Stimulated activated CD4-positive, alpha-beta T cell treated with anti-CD3 and anti-CD28 coated beads, Interleukin-2, amount 100 ng/mL, for 4 hours (primary cell): ENCODE data around the gene EFNA2.
A peak's percentile ranks its signal among the peaks of the same experiment; 100 is the strongest.

Source experiments
- DNase-seq: peaks from one replicate; pipeline ENCODE4 v3.0.0-alpha.2; 2020; ENCODE audit warnings: low read depth

Gene EFNA2

DNA sequence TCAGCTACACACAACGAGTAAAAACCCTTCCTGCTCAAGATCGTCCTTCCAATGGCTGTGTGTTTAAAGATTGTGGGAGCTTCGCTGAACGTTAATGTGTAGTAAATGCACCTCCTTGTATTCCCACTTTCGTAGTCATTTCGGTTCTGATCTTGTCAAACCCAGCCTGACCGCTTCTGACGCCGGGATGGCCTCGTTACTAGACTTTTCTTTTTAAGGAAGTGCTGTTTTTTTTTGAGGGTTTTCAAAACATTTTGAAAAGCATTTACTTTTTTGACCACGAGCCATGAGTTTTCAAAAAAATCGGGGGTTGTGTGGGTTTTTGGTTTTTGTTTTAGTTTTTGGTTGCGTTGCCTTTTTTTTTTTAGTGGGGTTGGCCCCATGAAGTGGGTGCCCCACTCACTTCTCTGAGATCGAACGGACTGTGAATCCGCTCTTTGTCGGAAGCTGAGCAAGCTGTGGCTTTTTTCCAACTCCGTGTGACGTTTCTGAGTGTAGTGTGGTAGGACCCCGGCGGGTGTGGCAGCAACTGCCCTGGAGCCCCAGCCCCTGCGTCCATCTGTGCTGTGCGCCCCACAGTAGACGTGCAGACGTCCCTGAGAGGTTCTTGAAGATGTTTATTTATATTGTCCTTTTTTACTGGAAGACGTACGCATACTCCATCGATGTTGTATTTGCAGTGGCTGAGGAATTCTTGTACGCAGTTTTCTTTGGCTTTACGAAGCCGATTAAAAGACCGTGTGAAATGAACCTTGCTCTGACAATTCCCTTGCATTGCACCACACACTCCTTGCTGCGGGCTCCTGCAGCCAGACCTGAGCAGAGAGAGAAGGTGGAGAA is 13.0 kb upstream of the EFNA2 start:
- DNase-seq = no peak

DNA sequence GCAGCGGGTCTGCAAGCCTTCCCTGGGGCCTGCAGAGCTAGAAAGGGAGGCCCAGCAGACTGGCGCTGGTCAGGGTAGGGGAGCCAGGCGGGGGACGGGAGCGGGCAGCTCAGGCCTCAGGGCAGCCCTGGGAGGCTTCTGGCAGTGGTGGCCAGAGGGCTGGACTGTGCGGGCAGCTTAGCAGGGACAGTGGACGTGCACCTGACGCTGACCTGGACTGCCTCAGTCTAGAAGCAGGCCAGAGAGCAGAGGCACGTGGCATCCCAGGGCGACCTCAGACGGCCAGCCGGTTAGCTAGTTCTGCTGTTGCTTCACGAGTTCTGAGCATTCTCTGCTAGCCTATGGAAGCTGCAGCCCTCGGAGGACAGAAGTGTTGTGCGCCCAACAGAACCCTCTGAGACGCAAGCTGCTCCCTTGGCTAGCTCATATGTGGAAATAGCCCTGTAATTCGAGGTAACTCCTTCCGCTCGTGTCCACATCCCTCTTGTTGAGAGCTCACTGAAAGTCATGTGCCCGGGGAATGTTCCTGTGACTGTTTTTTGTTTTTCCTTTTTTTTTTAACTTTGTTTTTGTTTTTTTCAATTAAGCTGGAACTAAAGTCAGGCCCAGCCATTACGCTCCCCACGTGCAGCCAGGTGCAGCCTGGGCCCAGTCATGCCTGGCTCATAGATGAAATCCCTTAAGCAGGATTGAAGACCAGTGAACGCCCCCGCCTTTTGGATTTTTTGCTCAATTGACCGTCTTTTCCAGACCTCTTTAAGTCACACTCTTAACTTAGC is 12.2 kb upstream of the EFNA2 start:
- DNase-seq = no peak

DNA sequence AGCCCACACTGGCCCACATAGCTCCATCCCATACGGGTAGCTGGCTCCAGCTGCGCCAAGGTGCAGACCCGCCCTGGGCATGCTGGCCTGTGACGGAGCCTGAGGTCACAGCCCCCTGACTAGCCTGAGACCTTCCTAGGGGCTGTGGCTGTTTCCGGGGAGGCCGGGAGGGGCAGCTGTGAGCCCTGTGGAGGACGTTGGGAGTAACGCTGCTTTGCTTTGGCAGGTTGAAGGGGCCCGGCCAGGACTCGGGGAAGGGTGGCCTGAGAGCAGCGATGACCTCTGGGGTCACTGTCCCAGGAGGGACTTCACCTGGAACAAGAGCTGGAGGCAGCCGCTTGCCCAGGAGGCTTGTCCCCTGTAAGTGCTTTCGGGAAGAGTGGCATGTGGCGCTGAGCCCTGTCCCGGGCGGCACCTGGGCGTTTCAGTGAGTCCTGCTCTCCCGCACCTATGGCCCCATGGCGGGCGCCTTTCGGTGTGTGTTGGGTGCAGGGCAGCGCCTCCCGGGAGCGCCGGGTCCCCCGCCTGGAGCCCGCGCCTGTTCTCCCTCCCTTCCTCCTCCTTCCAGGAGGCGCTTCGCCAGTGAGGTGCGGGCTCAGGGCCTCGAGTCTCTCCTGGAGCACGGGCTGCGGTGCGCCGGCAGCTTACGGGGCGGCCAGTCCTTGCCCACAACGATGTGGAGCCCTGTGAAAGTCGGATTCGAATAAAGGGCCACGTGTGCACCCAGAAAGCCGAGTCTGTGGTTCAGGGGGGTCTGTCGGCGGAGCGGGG is 11.4 kb upstream of the EFNA2 start:
- DNase-seq = no peak

DNA sequence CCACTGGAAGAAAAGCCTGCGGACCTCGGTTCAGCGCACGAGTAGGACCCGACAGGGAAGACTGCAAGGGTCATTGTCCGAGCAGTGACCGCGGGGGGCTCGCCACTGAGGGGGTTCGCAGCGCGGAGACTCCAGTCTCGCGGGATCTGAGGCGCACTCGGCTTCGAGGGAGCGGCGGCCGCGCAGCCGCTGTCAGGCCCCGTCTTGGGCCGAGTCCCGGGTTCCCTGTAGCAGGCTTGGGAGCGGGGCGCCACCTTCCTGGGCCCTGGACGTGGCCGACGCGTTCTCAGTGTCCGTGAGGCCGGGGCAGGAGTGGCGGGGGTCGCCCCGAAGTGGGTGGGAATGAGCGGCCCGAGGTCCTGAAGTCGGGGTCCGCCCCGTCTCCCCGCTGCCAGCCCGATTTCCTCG is 10.8 kb upstream of the EFNA2 start:
- DNase-seq = no peak

DNA sequence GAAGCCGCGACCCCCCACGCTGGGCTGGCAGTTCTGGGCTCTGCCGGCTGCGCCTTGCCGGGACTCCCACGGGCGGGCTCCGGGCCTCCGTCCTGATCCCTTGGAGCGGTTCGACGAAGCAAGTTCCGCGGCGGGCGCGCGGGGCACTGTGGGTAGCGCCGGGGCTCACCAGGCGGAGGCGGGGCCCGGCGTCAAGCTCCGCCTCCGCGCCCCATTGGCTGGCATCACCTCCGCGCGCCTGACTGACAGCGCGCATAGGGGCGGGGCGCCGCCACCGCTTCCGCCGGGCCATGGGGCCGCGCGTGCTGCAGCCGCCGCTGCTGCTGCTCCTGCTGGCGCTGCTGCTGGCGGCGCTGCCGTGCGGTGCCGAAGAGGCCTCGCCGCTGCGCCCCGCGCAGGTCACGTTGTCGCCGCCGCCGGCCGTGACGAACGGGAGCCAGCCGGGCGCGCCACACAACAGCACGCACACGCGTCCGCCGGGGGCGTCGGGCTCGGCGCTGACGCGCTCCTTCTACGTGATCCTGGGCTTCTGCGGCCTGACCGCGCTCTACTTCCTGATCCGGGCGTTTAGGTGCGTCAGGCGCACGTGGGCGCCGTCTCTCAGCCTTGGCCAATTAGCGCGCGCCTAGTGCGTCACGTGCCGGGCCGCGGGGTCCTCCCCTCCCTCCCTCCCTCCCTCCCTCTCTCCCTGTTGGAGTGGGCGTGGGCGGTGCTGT is 10.3 kb upstream of the EFNA2 start, which contains the start of gene FAM174C:
TSS of gene FAM174C (plus strand) at position 271 of the 716 bp plus-strand sequence. CDS start at position 291, 20 bp downstream.
- DNase-seq = peak; percentile 98

DNA sequence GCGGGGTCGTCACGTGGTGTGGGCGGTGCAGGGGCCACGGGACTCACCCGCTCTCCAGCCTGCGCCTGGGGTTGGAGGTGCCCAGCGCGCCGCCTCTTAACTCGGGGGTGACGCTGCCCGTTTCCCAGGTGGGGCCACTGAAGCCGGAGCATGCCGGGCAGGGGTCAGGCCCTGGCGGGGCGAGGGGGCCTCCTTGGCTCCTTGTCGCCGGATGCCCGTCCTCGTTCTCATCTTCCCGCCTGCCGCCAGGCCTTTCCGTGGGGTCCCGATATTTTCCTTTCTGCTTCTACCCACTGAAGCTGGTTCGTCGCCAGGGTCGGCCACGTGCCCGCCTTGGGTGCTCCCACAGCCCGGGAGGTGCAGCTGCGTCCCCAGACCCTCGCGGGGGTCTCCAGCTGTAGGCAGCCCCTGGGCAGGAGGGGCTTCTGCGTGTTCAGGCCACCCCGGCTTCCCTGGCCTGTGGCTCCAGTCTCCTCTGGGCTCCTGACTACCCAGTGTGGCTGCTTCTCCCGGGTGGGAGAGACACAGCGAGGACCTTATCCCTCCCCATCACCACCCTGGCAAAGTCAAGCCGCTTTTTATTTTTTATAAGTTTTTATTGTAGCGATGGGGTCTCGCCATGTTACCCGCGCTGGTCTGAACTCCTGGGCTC is 9.6 kb upstream of the EFNA2 start:
- DNase-seq = no peak

DNA sequence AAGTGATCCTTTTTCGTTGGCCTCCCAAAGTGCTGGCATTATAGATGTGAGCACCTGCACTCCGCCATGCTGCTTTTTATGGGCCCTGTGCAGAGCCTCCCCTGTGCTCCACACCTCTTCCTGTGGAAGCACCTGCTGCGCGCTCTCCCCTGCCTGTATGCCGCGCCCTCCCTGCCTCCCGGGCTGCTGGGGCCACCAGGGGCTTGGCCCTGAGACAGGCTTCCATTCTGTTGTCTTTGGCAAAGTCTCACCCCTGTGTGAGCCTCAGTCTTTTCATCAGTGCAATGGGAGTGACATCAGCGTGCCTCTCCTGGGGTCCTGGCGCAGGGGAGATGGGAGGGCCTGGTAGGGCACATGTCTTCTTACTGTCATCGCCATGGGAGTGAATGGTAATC is 9.0 kb upstream of the EFNA2 start:
- DNase-seq = no peak

DNA sequence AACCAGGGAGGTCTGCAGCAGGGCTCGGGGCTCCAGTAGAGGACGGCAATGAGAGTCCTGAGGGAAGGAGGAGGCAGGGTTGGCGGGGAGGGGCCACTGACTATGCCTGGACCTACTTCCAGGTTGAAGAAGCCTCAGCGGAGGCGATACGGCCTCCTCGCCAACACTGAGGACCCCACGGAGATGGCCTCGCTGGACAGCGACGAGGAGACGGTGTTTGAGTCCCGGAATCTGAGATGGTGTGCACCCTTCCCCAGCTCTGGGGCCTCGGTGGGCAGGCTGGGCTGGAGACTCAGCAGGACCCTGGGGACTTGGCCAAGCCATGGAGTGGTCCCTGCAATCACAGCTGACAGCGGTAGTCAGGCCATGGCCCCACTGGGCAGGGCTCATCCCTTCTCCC is 8.6 kb upstream of the EFNA2 start:
- no peak for DNase-seq

DNA sequence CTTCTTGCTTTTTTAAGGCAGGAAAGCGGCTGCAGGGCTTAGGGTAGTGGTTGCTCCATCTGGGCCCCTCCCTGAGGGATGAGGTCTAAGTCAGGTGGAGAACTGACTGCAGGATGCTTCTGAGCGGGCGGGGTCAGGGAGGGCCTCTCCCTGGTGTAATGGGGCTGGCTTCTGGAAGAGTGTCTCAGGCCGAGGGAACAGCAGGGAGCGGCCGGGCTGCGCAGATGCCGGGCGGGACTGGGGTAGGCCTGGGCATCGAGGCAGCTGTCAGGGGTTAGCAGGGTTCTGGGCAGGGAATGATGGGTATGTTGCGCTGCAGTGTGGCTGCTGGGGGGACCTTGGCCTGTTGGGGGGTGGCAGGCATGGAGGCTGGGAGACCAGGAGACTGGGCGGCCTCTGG is 7.6 kb upstream of the EFNA2 start:
- no peak for DNase-seq

DNA sequence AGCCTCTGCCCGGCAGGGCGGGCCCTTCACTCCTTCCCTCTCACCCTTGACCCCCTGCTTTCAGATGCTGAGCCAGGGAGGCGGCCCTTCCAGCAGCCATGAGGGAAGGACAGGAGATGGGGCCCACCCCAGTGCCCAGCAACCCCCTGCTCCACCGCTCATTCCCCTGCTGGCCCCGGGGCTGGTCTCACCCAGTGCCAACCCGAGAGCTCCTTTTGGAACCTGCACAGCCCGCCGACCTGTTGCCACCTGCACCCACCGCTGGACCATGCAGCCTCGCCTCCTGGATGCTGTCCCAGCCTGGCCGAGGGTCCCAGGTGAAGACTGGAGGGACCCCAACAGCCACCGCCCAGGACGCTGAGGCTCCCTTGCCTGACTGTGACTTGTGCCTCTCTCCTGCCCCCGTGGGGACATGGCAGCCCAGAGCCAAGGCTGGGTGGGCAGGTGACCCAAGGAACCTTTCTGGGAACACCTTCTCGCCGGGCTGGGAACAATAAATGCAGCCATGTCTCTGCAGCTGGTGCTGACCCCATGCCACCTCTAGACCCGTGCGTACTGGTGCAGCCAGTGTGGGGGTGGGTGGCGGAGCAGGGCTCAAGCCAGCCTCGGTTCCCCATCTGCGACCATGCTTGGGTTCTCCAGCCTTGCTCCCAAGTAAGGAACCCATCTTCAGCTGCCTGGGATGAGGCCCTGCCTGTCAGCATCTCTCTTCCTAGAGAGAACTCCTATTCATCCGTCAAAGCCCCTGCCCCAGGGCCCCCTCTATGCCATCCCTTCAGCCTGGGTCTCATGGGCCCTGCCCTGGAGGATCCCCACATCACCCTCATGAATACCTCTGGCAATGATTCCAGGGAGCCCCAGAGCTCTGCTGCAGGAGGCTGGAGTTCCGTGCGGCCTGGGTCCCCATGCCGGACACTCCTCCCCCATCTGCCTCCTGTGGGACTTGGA is 6.7 kb upstream of the EFNA2 start:
- no peak for DNase-seq

DNA sequence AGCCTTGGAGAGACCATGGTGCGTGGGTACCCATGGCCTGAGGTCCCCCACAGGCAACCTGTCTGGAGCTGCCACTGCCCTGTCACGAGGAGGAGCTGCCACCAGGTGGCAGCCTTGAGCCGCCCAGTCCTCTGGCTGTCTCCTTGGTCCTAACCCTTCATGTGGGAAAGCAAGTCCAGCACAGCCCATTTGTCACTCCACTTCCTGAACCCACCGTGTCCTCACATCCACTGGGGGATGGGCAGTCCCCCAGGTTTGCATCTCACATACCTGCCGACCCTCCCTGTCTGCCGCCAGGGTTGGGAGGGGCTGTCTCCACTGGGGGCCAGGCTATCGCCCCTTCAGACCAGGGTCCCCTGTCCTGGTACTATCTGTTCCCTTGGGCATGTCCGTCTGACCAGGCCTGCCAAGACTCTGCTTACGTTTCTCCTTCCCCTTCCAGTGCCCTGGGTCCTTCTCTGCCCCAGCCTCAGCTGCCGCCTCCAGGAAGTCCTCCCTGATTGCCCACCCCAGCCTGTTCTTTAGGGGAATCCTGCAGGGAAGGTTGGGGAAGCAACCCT is 5.8 kb upstream of the EFNA2 start:
- DNase-seq = peak; percentile 65

DNA sequence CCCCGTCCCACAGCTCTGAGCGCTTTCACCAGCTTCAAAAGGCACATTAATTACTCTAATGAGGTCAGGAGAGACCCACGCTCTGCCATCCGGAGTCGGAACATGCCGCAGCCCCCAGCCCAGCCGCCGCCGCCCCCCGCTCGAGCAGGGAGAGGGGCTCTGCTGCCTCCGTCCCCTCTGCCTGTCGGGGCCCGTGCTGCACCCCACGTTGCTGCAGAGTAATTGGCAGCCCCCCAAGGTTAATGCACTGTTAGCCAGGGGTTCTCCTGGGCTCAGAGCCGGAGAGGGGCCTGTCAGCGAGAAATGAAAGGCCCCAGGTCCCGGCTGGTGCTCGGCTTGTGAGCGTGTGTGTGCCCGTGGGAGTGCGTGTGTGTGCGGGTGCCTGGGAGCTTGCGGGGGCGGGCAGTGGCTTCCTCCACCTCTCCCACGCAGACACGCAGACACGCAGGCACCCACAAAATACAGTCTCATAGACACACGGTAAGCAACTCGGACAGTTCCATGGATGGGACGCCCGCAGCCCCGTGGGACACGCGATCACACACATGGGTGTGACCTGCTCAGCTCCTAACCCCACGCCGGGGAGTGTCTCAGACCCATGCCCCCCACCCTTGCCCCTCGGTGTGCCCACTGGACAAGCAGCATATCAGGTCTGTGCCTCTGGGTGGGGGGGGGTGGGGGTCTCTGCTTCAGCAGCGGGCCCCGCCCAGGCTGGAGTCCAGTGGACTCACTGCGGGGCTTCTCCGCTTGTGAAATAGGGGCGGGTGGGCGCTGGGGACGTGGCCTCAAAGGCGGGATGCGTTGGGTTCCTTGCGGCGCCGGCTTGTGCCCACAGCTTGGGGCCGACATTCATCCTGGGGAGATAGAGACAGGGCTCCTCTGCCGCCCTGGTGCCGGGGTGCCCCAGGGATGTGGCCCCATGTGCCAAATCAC is 4.8 kb upstream of the EFNA2 start:
- no peak for DNase-seq

DNA sequence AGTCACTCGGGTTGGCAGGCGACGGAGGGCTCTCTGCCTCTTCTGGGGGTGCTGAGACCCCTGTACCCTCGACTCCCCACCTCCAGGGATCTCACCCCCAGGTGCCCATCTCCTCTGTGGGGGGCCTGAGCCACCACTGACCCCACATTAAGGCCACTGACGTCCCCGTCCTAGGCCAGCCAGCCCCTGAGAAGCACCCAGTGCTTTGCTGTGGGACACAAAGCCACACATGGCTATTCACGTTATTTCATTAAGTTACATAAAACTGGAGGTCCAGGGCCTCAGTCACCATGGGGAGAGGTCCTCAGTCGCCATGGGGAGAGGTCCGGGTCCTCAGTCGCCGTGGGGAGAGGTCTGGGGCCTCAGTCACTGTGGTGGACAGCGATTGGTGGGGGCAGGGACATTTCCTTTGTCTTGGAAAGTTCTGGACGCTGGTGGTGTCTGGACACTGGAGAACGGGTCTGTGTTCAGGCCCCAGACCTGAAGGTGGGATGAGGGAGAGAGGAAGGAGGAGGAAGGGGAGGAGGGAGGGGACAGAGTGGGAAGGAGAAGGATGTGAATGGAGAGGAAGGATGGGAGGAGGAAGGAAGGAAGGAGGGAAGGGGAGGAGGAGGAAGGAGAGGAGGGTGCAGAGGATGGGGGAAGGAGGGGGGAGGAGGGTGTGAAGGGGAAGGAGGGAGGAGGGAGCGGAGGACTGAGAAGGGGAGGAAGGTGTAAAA is 3.9 kb upstream of the EFNA2 start:
- DNase-seq = no peak

DNA sequence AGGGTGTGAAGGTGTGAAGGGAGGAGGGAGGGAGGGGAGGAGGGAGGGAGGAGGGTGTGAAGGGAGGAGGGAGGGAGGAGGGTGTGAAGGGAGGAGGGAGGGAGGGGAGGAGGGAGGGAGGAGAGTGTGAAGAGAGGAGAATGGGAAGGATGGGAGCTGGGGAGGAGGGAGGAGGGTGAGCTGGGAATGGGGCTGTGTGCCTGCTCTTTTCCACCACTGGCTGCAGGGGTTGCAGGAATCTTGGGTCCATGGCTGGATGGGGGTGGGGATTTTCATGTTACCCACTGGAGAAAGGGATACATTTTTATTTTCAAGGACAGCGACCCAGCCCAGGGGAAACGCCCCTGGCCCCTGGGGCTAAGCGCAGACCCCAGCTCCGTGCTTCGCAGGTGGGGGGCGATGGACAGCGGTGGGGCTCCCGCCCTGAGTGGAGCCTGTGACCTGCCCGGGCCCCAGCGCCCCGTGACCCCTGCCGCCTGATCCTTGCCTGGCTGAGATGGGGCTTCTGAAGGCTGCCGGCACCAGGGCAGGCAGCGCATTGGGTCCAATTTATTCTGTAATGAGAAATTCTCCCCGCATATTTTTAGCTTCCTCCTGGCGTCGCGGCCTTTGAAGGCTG is 3.0 kb upstream of the EFNA2 start:
- DNase-seq = no peak

DNA sequence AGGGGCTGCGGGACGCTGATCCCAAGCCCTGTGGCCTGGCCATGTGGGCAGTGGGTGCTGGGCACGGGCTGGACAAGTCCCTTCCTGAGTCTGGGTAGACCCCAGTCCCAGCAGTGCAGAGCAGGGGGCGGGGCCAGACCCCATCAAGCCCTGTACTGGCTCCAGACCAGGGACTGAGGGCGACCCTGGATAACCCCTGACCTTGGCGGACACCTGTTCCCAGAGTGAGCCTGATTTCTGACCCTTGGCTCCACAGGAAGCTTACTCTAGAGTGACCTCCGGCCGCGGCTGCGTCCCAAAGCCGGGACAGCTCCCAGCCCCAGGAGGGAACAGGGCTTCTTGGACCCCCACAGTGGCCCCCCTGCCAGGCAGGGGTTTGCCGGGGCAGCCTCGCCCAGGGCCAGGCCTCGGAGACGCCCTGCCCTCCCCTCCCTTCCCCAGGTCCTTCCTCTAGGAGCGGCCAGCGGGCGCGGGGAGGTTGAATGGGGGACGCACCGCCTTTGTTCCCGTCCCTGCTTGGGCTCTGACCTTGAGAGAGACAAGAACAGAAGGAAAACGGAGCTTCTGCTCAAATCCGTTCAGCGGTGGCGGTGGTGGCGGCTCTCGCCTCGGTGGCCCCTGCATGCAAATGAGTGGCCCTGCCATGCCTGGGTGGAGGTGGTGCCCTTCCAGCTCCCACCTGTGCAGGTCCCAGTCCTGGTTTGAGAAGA is 2.3 kb upstream of the EFNA2 start:
- DNase-seq = no peak

DNA sequence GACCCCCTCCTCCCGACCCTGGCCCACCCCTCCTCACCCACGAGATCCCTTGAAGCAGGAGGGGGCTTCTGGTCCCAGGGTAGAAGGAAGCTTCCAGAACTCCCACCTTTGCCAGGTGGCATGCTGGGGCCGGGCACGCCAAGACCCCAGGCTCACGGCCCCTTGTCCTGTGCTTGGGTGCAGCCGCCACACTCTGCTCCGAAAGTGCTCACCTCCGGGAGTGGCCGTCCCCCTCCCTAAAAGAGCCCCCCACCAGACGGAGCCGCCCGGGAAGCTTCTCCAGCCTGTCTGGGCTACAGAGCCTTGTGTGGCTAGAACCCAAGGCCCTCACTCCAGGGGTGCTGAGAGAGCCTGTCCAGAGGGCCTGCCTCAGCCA is 1.8 kb upstream of the EFNA2 start:
- DNase-seq = no peak
